SK-N-DZ (cell line): Measurements from ENCODE around the gene TPRX1.

Source experiments
- small RNA-seq, 2 experiments: library from RNA; depleted of rRNA; stranded (forward); fragments of <200 nt; gene quantifications; one replicate each; pipeline ENCODE3, GENCODE V24; 2014

Gene TPRX1

Small RNAs within 50 kb of the gene (small RNA-seq; reads per million reads assigned to genes)
- gene AC008745.1, result 0 reads per million in 2 experiments
- 0 reads per million in 2 experiments for gene SNORD23
